H1 (cell line): Measurements from ENCODE around the gene GCNT1.
A peak's percentile ranks its signal among the peaks of the same experiment; 100 is the strongest.

Experiments
- HDAC2 ChIP-seq, 2 experiments: fragments of 300-600 bp in 1 of 2; sonication (generic) in 1 of 2; IDR thresholded peaks; 2 replicates each; pipeline ENCODE4 v1.6.1; 2011 to 2012; ENCODE audit warnings: low read depth in 2 of 2, low read length in 2 of 2, mild to moderate bottlenecking in 2 of 2, moderate library complexity in 2 of 2, borderline replicate concordance in 1 of 2, inconsistent platforms in 1 of 2
- POLR2AphosphoS5 ChIP-seq: IDR thresholded peaks from 2 replicates; pipeline ENCODE4 v1.6.1; 2011; ENCODE audit warnings: low read depth, low read length
- SIX5 ChIP-seq: IDR thresholded peaks from 2 replicates; pipeline ENCODE4 v1.6.1; 2011; ENCODE audit warnings: mild to moderate bottlenecking, low read depth, low read length
- SP1 ChIP-seq: IDR thresholded peaks from 2 replicates; pipeline ENCODE4 v1.6.1; 2011; ENCODE audit warnings: low read depth, low read length
- TF ChIP-seq, protein P1 (sequence below), 3 experiments: IDR thresholded peaks; 1 replicate in 2 of 3; 2 replicates in 1 of 3; pipeline versions ENCODE4 v1.5.1 to v1.6.1; 2011; ENCODE audit warnings: low read length in 3 of 3, mild to moderate bottlenecking in 3 of 3, inconsistent platforms in 2 of 3, low read depth in 1 of 3, moderate library complexity in 1 of 3; ENCODE audit not compliant: insufficient read depth in 1 of 3; ENCODE audit errors: control extremely low read depth in 1 of 3

DNA sequence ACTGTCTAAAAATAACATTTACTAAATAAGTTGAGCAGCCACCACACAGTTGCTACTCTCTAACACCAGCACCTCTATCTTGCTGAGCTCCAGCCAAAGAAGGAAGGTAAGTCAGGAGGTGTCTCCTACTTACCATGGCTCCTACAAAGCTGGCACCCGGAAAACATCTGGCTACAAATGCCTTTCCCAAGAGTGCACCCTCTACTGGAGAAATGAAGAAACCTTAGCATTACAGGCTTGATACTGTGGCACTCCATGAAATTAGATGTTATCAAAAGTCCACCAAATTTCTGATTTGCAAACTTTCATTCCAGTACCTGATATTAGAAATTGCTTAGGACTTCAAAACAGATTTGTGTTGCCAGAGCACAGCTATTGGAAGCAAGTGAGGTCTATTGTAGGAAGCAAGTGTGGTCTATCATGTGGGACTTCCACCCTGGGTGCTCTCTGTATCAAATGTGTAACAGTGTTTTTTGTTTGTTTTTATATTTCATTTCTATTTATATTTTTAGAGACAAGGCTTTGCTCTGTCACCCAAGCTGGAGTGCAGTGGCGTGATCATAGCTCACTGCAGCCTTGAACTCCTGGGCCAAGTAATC lies 39.1 kb upstream of the GCNT1 start:
- no peak for TF ChIP-seq HDAC2 (IDR thresholded peaks at IDR 0.05; ENCODE audit: borderline replicate concordance in 1 of 2, low read depth in 2 of 2, low read length in 2 of 2)
- TF ChIP-seq, protein P1, sequence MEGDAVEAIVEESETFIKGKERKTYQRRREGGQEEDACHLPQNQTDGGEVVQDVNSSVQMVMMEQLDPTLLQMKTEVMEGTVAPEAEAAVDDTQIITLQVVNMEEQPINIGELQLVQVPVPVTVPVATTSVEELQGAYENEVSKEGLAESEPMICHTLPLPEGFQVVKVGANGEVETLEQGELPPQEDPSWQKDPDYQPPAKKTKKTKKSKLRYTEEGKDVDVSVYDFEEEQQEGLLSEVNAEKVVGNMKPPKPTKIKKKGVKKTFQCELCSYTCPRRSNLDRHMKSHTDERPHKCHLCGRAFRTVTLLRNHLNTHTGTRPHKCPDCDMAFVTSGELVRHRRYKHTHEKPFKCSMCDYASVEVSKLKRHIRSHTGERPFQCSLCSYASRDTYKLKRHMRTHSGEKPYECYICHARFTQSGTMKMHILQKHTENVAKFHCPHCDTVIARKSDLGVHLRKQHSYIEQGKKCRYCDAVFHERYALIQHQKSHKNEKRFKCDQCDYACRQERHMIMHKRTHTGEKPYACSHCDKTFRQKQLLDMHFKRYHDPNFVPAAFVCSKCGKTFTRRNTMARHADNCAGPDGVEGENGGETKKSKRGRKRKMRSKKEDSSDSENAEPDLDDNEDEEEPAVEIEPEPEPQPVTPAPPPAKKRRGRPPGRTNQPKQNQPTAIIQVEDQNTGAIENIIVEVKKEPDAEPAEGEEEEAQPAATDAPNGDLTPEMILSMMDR (IDR thresholded peaks at IDR 0.05; ENCODE audit: control extremely low read depth in 1 of 3, insufficient read depth in 1 of 3, low read depth in 1 of 3, low read length in 3 of 3), result peak in 2 of 3 experiments; percentile 43 to 70; a peak in 3 of 4 replicates
- TF ChIP-seq SP1, result no peak
- no peak for TF ChIP-seq SIX5
- no peak for TF ChIP-seq POLR2AphosphoS5
